GM19463 (cell line): ENCODE results near the gene WWC2.
A peak's percentile ranks its signal among the peaks of the same experiment; 100 is the strongest.

ENCODE experiments used
- ATAC-seq: cut with Tn5 transposase; IDR thresholded peaks from one replicate; pipeline ENCODE4 v1.9.1; 2021; ENCODE audit warnings: mild to moderate bottlenecking, moderate library complexity; ENCODE audit not compliant: unreplicated experiment

Gene WWC2

GRCh38 chr4:183098723-183099536 lies at the start of gene WWC2:
WWC2 (plus strand) TSS chr4:183099257; CDS start chr4:183099492, 235 bp downstream.
- peak; percentile 76 for ATAC-seq

- no peak for ATAC-seq
Observed at GRCh38 chr4:183053681-183054080, 45.4 kb upstream of the WWC2 start.

- ATAC-seq = no peak
Observed at GRCh38 chr4:183057255-183057654, 41.8 kb upstream of the WWC2 start.

GRCh38 chr4:183059797-183060196 lies 39.3 kb upstream of the WWC2 start:
- ATAC-seq = no peak

- ATAC-seq = no peak
Observed at GRCh38 chr4:183068502-183068901, 30.6 kb upstream of the WWC2 start.

GRCh38 chr4:183071222-183071621 lies 27.8 kb upstream of the WWC2 start:
- ATAC-seq = no peak

- ATAC-seq = no peak
Observed at GRCh38 chr4:183072176-183072575, 26.9 kb upstream of the WWC2 start.

- no peak for ATAC-seq
Observed at GRCh38 chr4:183073838-183074145, 25.3 kb upstream of the WWC2 start.

- ATAC-seq = no peak
Observed at GRCh38 chr4:183074288-183074990, 24.6 kb upstream of the WWC2 start.

GRCh38 chr4:183078634-183079033 lies 20.4 kb upstream of the WWC2 start:
- ATAC-seq = no peak

- ATAC-seq = no peak
Observed at GRCh38 chr4:183080372-183081115, 18.5 kb upstream of the WWC2 start.

- no peak for ATAC-seq
Observed at GRCh38 chr4:183081116-183081469, 18.0 kb upstream of the WWC2 start.

- ATAC-seq = no peak
Observed at GRCh38 chr4:183082053-183082452, 17.0 kb upstream of the WWC2 start.

- no peak for ATAC-seq
Observed at GRCh38 chr4:183094393-183095198, 4.5 kb upstream of the WWC2 start.

- ATAC-seq = no peak
Observed at GRCh38 chr4:183095199-183095512, 3.9 kb upstream of the WWC2 start.

GRCh38 chr4:183096276-183096965 lies 2.6 kb upstream of the WWC2 start:
- no peak for ATAC-seq

- ATAC-seq = no peak
Observed at GRCh38 chr4:183097231-183098018, 1.6 kb upstream of the WWC2 start.

GRCh38 chr4:183098019-183098722 lies 886 bp upstream of the WWC2 start:
- ATAC-seq = peak; percentile 20
